SK-N-SH treated with all-trans-retinoic acid at 6 μM for 48 hours (cell line): ENCODE measurements around the gene THADA.

Experiments
- CREB5 ChIP-seq: fragments of 250-450 bp; sonication (Bioruptor Pico); IDR thresholded peaks from 2 replicates; pipeline ENCODE4 v1.5.1; 2020; ENCODE audit warnings: low read depth, mild to moderate bottlenecking, moderate library complexity
- CSDC2 ChIP-seq: fragments of 250-450 bp; sonication (Bioruptor Pico); IDR thresholded peaks from 2 replicates; pipeline ENCODE4 v1.5.0; 2020; ENCODE audit warnings: mild to moderate bottlenecking, moderate library complexity
- GLIS3 ChIP-seq: fragments of 250-450 bp; sonication (Bioruptor Pico); IDR thresholded peaks from 2 replicates; pipeline ENCODE4 v1.5.0; 2020; ENCODE audit warnings: mild to moderate bottlenecking, moderate library complexity
- ZFP3 ChIP-seq: fragments of 250-450 bp; sonication (Bioruptor Pico); IDR thresholded peaks from 2 replicates; pipeline ENCODE4 v1.5.0; 2020; ENCODE audit warnings: mild to moderate bottlenecking, moderate library complexity
- ZNF70 ChIP-seq: fragments of 450-650 bp; formaldehyde crosslinking; IDR thresholded peaks from 2 replicates; pipeline ENCODE4 v1.5.0; 2020; ENCODE audit warnings: mild to moderate bottlenecking, moderate library complexity
- TF ChIP-seq, protein P1 (sequence below): fragments of 250-450 bp; sonication (Bioruptor Pico); IDR thresholded peaks from 2 replicates; pipeline ENCODE4 v1.8.0; 2020; ENCODE audit warnings: mild to moderate bottlenecking, moderate library complexity, borderline replicate concordance

DNA sequence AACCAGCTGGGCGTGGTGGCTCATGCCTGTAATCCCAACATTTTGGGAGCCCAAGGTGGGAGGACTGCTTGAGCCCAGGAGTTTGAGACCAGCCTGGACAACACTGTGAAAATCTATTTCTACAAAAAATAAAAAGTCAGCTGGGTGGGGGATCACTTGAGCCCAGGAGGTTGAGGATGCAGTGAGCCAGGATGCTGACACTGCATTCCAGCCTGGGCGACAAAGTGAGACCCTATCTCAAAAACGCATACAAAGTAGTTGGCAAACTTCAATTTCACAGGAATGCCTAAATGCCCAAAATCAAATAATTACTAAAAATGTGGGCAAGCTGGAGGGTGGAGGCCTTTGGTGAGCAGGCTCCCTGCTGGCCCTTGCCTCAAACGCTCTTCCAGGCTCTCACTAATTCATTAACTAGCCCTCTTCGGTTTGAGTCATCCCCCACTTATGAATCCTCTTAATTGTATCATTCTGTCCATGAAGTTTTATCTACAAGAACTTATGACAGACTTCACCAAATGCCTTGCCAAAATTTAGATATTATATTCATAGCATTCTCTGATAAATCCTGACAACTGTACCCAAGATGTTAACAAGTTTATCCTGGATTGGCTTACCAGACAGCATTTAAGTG lies 300.8 kb downstream of the THADA start:
- no peak for TF ChIP-seq ZNF70 (CRISPR knock-in tag)
- TF ChIP-seq, protein P1, sequence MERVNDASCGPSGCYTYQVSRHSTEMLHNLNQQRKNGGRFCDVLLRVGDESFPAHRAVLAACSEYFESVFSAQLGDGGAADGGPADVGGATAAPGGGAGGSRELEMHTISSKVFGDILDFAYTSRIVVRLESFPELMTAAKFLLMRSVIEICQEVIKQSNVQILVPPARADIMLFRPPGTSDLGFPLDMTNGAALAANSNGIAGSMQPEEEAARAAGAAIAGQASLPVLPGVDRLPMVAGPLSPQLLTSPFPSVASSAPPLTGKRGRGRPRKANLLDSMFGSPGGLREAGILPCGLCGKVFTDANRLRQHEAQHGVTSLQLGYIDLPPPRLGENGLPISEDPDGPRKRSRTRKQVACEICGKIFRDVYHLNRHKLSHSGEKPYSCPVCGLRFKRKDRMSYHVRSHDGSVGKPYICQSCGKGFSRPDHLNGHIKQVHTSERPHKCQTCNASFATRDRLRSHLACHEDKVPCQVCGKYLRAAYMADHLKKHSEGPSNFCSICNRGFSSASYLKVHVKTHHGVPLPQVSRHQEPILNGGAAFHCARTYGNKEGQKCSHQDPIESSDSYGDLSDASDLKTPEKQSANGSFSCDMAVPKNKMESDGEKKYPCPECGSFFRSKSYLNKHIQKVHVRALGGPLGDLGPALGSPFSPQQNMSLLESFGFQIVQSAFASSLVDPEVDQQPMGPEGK (CRISPR knock-in tag), result no peak
- no peak for TF ChIP-seq CREB5 (CRISPR knock-in tag)
- no peak for TF ChIP-seq GLIS3 (CRISPR knock-in tag)
- no peak for TF ChIP-seq CSDC2
- TF ChIP-seq ZFP3 (CRISPR knock-in tag), result no peak
